ENCODE measurements around the gene CA9.

DNA sequence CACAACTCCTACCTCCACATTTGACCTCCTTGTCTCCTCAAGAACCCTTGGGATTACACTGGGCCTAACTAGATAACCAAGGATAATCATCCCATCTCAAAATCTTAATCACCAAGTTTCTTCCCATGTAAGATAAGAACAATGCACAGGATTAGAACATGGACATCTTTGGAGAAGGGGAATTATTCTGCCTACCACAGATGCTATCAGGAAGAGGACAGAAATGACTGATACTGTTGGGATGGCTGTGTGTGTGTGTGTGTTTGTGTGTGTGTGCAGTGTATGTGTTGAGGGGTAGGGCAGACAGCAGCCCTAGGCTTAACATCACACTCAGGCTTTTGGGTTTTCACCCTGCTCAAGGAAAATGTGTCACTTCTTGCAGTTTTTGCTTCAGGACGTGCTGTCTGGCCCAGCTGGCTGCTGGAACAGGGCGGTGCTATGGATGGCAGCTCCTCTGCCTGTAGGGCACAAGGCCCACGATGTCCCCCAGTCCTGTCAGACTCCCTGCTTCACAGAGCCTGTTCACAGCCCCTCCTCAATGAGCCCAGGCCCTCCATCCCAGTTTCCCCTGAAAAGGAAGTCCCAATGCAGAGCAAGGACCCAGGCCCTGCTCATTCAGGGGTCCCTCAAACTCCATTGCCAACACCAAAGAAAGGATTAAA lies 7.7 kb downstream of the CA9 start:
- TF ChIP-seq POLR2A (IDR thresholded peaks at IDR 0.05; ENCODE audit: low read length) (no peak), GATA1 (IDR thresholded peaks at IDR 0.05; ENCODE audit: low read depth, low read length) (no peak)
